Astrocyte of the spinal cord (primary cell): ENCODE data around the gene P3R3URF.

Experiments
- DNase-seq: peaks from one replicate; pipeline ENCODE4 v3.0.0; 2011; ENCODE audit warnings: low read depth, low spot score
- H3K4me3 ChIP-seq: 2 replicates; pipeline ENCODE4 v1.5.1; 2011; ENCODE audit warnings: low read depth, mild to moderate bottlenecking, low read length, moderate library complexity
- CTCF ChIP-seq: IDR thresholded peaks from 2 replicates; pipeline ENCODE4 v1.5.1; 2012; ENCODE audit warnings: low read depth, mild to moderate bottlenecking, low read length, inconsistent platforms
- in situ Hi-C: cut with HindIII; loops from 2 replicates; pipeline ENCODE4 v1.10.0; 2017; ENCODE audit warnings: low sequenced_read_pairs

Gene P3R3URF

GRCh38 chr1:46184920-46185658, 8.8 kb upstream of the P3R3URF start:
- in situ Hi-C loops = no loop called here

GRCh38 chr1:46183926-46184557, 7.8 kb upstream of the P3R3URF start:
- no peak for TF ChIP-seq CTCF
- no peak for DNase-seq
- in situ Hi-C loops = no loop called here
- no peak overlapping the region for H3K4me3 ChIP-seq

More at GRCh38 chr1:46184920-46185658, 8.8 kb upstream of the P3R3URF start:
- TF ChIP-seq CTCF = no peak
- H3K4me3 ChIP-seq = no peak overlapping the region
- no peak for DNase-seq

GRCh38 chr1:46183079-46183847, 7.0 kb upstream of the P3R3URF start:
- H3K4me3 ChIP-seq = no peak overlapping the region
- no peak for TF ChIP-seq CTCF
- DNase-seq = peak; percentile 93
- in situ Hi-C loops = no loop called here

GRCh38 chr1:46181343-46182260, 5.3 kb upstream of the P3R3URF start:
- no peak overlapping the region for H3K4me3 ChIP-seq
- in situ Hi-C loops = no loop called here
- DNase-seq = peak; percentile 49
- TF ChIP-seq CTCF = no peak

GRCh38 chr1:46180082-46180616, 3.9 kb upstream of the P3R3URF start:
- peak; percentile 11 for DNase-seq
- in situ Hi-C loops = no loop called here
- no peak overlapping the region for H3K4me3 ChIP-seq
- no peak for TF ChIP-seq CTCF
